Measurements from ENCODE around the gene RCAN2.

- no peak for TF ChIP-seq CTCF (conservative IDR thresholded peaks at IDR 0.05)
- no peak for TF ChIP-seq EZH2 (IDR thresholded peaks at IDR 0.05; ENCODE audit: low read depth)
Observed at GRCh38 chr6:46274502-46274901, 216.7 kb downstream of the RCAN2 start.

Data from PC-9 (cell line).